Measurements from ENCODE around the gene RTN1. TPM values are rescaled to one million over a fixed set of nuclear protein-coding genes. Genes with fewer than 3 reads are reported as not detected.

RTN1 gene
- polyA plus RNA-seq, 1 donor = 45.0 TPM

DNA sequence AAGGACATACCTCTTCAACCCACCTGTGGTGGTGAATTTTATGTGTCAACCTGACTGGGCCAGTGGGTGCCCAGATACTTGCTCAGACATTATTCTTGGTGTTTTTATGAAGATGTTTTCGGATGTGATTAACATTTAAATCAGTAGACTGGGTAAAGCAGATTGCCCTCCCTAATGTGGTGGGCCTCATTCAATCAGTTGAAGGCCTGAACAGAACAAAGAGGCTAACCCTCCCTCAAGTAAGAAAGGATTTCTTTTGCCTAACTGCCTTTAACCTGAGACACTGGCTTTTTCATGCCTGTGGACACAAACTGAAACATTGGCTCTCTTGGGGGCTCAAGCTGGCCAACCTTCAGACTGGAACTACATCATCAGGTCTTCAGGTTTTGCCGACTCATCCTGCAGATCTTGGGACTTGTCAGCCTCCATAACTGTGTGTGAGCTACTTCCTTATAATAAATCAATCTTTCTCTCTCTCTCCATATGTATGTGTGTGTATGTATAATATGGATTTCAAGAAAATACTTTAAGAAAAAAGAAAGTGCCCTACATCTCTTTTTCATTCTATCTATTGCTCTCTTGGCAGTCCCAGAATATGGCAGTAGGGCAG, 39.4 kb downstream of the RTN1 start:
- no CpG with 5 or more reads among the region's 2 CpGs for WGBS (ENCODE audit: insufficient coverage, low lambda C conversion rate)
- H3K27me3 ChIP-seq (ENCODE audit: control insufficient read depth, insufficient read depth, low read length) = no peaks in the 10 kb centered on the region

DNA sequence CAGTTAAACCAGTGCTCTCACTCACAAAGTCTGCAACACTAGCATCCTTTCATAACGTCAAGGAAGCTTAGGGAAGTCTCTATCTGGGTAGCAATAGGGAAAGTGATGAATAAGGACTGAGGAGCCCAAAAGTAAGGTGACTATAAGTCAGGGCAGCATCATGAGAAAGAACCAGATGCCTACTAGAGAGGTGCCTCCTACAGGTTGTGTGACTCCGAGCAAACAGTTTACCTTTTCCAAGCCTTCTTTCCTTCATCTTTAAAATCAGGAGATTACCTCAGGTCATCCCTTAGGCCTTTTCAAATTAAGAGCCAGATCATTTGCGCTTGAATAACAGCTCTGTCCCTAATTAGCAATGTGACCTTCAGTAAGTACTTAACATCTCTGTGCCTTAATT, 40.2 kb downstream of the RTN1 start:
- no peak overlapping the region for H3K4me3 ChIP-seq (ENCODE audit: low read length)
- no peaks in the 10 kb centered on the region for H3K4me1 ChIP-seq (ENCODE audit: control insufficient read depth, insufficient read depth, low read length)
- no peak overlapping the region for H3K27ac ChIP-seq (ENCODE audit: low read length)
- WGBS (ENCODE audit: insufficient coverage, low lambda C conversion rate) = 100% methylated on average over 1 of the region's 3 CpGs
- H3K9me3 ChIP-seq (ENCODE audit: control insufficient read depth, low read depth, low read length) = no peaks in the 10 kb centered on the region
- DNase-seq = no peak
- H3K27me3 ChIP-seq (ENCODE audit: control insufficient read depth, insufficient read depth, low read length) = no peaks in the 10 kb centered on the region
- H3K36me3 ChIP-seq (ENCODE audit: control insufficient read depth, insufficient read depth, low read length) = no peaks in the 10 kb centered on the region

More for the DNA sequence above, 39.4 kb downstream of the RTN1 start:
- Histone ChIP-seq H3K4me3 (ENCODE audit: low read length) (no peak overlapping the region), H3K9me3 (ENCODE audit: control insufficient read depth, low read depth, low read length) (no peaks in the 10 kb centered on the region), H3K36me3 (ENCODE audit: control insufficient read depth, insufficient read depth, low read length) (no peaks in the 10 kb centered on the region), H3K27ac (ENCODE audit: low read length) (no peak overlapping the region), H3K4me1 (ENCODE audit: control insufficient read depth, insufficient read depth, low read length) (no peaks in the 10 kb centered on the region)
- no peak for DNase-seq

DNA sequence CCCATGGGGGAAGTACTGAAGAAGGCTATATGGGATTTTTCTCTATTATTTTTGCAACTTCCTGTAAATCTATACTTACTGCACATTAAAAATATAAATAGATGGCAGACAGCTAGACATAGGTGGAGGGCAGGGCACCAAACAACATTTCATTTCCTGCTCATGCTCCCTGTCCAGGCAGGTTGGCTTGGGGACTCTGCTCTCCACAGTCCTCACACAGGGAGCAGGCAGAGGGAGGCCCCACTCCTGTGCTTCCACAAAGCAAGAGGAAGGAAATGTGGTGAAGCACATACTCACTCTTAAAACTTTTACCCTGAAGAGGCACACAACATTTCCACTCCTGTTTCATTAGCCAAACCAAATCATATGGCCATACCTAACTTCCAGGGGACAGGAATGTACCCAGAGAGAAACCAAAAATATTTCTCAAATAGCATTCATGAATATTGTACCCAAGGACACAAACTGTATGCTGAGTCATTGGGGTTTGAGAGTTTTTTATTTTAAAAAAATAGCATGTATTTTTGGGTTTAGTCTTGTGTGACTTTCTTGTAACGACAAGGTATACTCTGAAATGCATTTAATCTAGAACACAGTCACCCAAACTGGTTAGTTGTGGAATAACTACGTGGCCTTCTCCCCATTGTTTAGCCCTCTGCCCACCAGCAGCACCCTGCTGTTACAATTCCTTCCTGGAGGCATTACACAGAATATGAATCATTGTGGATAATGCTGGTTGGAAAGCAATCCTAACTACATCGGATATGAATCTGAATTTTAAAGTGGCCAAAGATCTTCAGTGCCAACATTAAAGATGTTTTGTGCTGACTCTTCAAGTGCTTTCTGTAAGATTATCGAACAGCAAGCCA, 40.9 kb downstream of the RTN1 start:
- Histone ChIP-seq H3K9me3 (ENCODE audit: control insufficient read depth, low read depth, low read length) (no peaks in the 10 kb centered on the region), H3K27ac (ENCODE audit: low read length) (no peak overlapping the region), H3K4me1 (ENCODE audit: control insufficient read depth, insufficient read depth, low read length) (no peaks in the 10 kb centered on the region), H3K4me3 (ENCODE audit: low read length) (no peak overlapping the region), H3K27me3 (ENCODE audit: control insufficient read depth, insufficient read depth, low read length) (no peaks in the 10 kb centered on the region), H3K36me3 (ENCODE audit: control insufficient read depth, insufficient read depth, low read length) (no peaks in the 10 kb centered on the region)
- DNase-seq = no peak
- WGBS (ENCODE audit: insufficient coverage, low lambda C conversion rate) = 80% methylated on average over 1 of the region's 4 CpGs

DNA sequence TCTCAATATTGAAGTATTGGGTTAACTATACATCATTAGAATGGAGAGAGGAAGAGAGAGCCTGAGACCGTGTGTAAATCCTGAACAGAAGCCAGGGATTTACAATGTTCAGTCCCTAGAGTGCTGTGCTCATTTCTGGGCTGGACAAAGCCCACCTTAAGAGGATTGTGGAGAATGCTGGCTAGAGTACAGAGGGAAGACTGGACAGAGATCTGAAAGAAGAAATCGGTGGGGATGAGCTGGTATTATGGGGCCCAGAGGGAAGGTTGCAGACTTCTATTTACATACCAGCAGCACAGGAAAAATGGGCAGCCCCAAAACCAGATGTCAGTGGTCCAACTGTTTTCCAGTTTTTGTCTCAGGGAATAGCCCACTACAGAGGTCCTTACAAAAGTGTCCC, 42.3 kb downstream of the RTN1 start:
- H3K4me1 ChIP-seq (ENCODE audit: control insufficient read depth, insufficient read depth, low read length) = no peaks in the 10 kb centered on the region
- DNase-seq = no peak
- WGBS (ENCODE audit: insufficient coverage, low lambda C conversion rate) = no CpG with 5 or more reads among the region's 2 CpGs
- H3K27ac ChIP-seq (ENCODE audit: low read length) = no peak overlapping the region
- no peaks in the 10 kb centered on the region for H3K27me3 ChIP-seq (ENCODE audit: control insufficient read depth, insufficient read depth, low read length)
- H3K36me3 ChIP-seq (ENCODE audit: control insufficient read depth, insufficient read depth, low read length) = no peaks in the 10 kb centered on the region
- H3K4me3 ChIP-seq (ENCODE audit: low read length) = no peak overlapping the region
- no peaks in the 10 kb centered on the region for H3K9me3 ChIP-seq (ENCODE audit: control insufficient read depth, low read depth, low read length)

DNA sequence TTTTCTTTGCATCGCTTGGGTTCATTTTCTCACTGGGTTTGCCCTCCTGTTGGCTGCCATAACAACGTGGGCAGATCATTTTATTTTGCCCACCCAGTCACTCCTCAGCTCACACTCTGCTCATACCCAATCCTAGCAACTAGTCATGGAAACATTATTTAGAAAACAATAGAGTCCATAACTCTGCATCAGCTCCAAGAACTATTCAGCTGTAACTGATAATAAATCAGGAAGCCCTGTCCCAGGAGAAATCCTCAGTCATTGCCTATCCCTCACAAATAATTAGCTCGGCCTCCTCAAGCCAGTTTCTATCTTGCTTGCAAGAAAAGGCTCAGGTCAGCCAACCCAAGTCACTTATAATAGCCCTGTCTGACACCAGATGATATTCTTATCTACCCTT, 43.2 kb downstream of the RTN1 start:
- H3K27ac ChIP-seq (ENCODE audit: low read length) = no peak overlapping the region
- no peak for DNase-seq
- no peaks in the 10 kb centered on the region for H3K27me3 ChIP-seq (ENCODE audit: control insufficient read depth, insufficient read depth, low read length)
- no peaks in the 10 kb centered on the region for H3K9me3 ChIP-seq (ENCODE audit: control insufficient read depth, low read depth, low read length)
- no peak overlapping the region for H3K4me3 ChIP-seq (ENCODE audit: low read length)
- no peaks in the 10 kb centered on the region for H3K4me1 ChIP-seq (ENCODE audit: control insufficient read depth, insufficient read depth, low read length)
- no peaks in the 10 kb centered on the region for H3K36me3 ChIP-seq (ENCODE audit: control insufficient read depth, insufficient read depth, low read length)
- WGBS (ENCODE audit: insufficient coverage, low lambda C conversion rate) = 33% methylated on average over 1 of the region's 3 CpGs

DNA sequence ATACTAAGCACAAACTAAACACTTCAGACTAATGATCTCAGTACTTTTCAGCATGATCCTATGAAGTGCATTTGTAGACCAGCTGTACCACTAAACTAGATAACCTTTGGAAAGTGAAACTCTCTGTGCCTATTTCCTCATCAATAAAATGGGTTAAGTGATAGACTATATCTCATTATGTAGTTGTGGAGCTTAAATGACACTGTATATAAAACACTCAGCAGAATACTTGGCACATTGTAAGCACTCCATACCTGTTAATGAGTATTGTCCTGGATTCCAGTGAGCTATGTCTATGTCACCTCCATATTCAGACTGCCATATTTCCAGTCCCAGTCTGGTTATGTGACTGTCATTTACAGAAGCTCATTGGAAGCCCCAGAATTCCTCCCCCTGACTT, 44.4 kb downstream of the RTN1 start:
- Histone ChIP-seq H3K36me3 (ENCODE audit: control insufficient read depth, insufficient read depth, low read length) (no peaks in the 10 kb centered on the region), H3K4me3 (ENCODE audit: low read length) (no peak overlapping the region), H3K9me3 (ENCODE audit: control insufficient read depth, low read depth, low read length) (no peaks in the 10 kb centered on the region), H3K27ac (ENCODE audit: low read length) (no peak overlapping the region), H3K27me3 (ENCODE audit: control insufficient read depth, insufficient read depth, low read length) (no peaks in the 10 kb centered on the region), H3K4me1 (ENCODE audit: control insufficient read depth, insufficient read depth, low read length) (no peaks in the 10 kb centered on the region)
- no peak for DNase-seq

DNA sequence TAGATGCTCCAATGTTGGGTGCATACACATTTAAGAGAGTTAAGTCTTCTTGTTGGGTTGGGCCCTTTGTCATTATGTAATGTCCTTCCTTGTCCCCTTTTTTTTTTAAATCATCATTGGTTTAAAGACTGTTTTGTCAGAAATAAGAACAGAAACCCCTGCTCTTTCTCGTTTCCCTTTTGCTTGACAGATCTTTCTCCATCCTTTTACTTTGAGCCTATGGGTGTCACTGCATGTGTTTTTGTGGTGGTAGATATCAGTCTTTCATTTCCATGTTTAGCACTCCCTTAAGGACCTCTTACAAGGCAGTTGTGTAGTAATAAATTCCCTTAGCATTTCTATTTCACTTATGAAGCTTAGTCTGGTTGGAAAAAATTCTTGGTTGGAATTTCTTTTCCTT, 47.4 kb downstream of the RTN1 start:
- H3K27ac ChIP-seq (ENCODE audit: low read length) = no peak overlapping the region
- no peak for DNase-seq
- H3K36me3 ChIP-seq (ENCODE audit: control insufficient read depth, insufficient read depth, low read length) = no peaks in the 10 kb centered on the region
- H3K27me3 ChIP-seq (ENCODE audit: control insufficient read depth, insufficient read depth, low read length) = no peaks in the 10 kb centered on the region
- H3K9me3 ChIP-seq (ENCODE audit: control insufficient read depth, low read depth, low read length) = peaks cover 4% of the 10 kb centered on the region
- no peak overlapping the region for H3K4me3 ChIP-seq (ENCODE audit: low read length)
- no peaks in the 10 kb centered on the region for H3K4me1 ChIP-seq (ENCODE audit: control insufficient read depth, insufficient read depth, low read length)
- WGBS (ENCODE audit: insufficient coverage, low lambda C conversion rate) = 86% methylated on average over 1 of the region's 1 CpG

DNA sequence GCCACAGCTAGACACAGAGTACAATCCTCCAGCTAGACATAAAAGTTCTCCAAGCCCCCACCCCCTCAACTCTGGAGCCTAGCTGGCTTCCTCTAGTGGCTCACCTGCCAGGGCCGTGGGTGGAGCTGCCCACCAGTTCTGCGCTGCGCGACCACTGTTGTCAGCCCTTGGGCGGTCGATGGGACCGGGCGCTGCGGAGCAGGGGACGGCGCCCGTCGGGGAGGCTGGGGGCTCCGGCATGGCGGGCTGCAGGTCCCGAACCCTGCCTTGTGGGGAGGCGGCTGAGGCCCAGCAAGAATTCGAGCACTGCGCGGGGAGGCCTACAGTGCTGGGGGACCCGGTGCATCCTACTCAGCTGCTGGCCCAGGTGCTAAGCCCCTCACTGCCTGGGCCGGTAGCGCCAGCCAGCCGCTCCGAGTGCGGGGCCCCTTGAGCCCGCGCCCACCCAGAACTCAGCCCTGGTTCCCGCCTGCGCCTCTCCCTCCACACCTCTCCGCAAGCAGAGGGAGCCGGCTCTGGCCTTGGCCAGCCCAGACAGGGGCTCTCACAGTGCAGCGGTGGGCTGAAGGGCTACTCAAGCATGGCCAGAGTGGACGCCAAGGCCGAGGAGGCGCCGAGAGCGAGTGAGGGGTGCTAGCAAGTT, 51.0 kb downstream of the RTN1 start:
- Histone ChIP-seq H3K36me3 (ENCODE audit: control insufficient read depth, insufficient read depth, low read length) (no peaks in the 10 kb centered on the region), H3K4me1 (ENCODE audit: control insufficient read depth, insufficient read depth, low read length) (no peaks in the 10 kb centered on the region), H3K27me3 (ENCODE audit: control insufficient read depth, insufficient read depth, low read length) (no peaks in the 10 kb centered on the region), H3K9me3 (ENCODE audit: control insufficient read depth, low read depth, low read length) (peaks cover 4% of the 10 kb centered on the region), H3K27ac (ENCODE audit: low read length) (no peak overlapping the region), H3K4me3 (ENCODE audit: low read length) (no peak overlapping the region)
- DNase-seq = no peak
- WGBS (ENCODE audit: insufficient coverage, low lambda C conversion rate) = no CpG with 5 or more reads among the region's 38 CpGs

DNA sequence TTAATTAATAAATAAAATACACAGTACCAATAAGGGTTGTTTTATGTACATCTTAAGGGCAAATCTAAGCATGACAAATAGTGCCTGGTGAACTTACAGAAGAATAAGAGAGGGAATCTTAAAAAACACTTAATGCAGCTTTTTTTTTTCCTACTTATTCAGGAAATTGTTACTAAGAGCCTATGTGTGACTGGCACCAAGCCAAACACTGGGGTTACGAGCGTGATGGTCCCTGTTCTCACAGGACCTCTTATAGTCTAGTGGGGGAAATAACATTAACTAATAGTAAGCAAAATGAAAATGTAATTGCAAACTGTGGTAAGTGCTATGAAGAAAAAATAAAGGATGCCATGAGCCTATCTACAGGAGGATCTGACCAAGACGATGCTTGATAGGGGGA, 53.6 kb downstream of the RTN1 start:
- Histone ChIP-seq H3K9me3 (ENCODE audit: control insufficient read depth, low read depth, low read length) (peaks cover 4% of the 10 kb centered on the region), H3K36me3 (ENCODE audit: control insufficient read depth, insufficient read depth, low read length) (no peaks in the 10 kb centered on the region), H3K27ac (ENCODE audit: low read length) (no peak overlapping the region), H3K27me3 (ENCODE audit: control insufficient read depth, insufficient read depth, low read length) (peaks cover 4% of the 10 kb centered on the region), H3K4me1 (ENCODE audit: control insufficient read depth, insufficient read depth, low read length) (no peaks in the 10 kb centered on the region), H3K4me3 (ENCODE audit: low read length) (no peak overlapping the region)
- DNase-seq = no peak
- 90% methylated on average over 2 of the region's 3 CpGs for WGBS (ENCODE audit: insufficient coverage, low lambda C conversion rate)

DNA sequence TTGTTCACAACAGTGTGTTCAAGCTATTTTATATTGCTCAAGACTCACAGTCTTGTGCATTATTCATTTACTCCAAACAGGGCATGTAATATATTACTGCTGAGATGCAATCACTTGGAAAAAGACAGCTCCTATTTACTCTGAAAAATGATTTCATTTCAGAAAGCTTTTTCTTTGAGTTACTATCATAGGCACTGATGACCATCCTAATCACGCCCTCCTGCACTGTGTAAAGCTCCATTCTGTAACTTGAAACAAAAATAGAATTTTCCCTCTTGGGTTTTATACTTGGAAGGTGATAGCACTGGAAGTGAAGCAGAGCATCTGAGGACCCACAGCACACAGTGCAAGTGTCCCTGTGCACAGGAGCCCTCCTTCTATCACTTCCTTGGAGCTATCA, 55.6 kb downstream of the RTN1 start:
- H3K4me3 ChIP-seq (ENCODE audit: low read length) = no peak overlapping the region
- no peak for DNase-seq
- H3K27me3 ChIP-seq (ENCODE audit: control insufficient read depth, insufficient read depth, low read length) = peaks cover 4% of the 10 kb centered on the region
- no CpG with 5 or more reads among the region's 1 CpG for WGBS (ENCODE audit: insufficient coverage, low lambda C conversion rate)
- no peaks in the 10 kb centered on the region for H3K36me3 ChIP-seq (ENCODE audit: control insufficient read depth, insufficient read depth, low read length)
- no peak overlapping the region for H3K27ac ChIP-seq (ENCODE audit: low read length)
- H3K9me3 ChIP-seq (ENCODE audit: control insufficient read depth, low read depth, low read length) = peaks cover 4% of the 10 kb centered on the region
- no peaks in the 10 kb centered on the region for H3K4me1 ChIP-seq (ENCODE audit: control insufficient read depth, insufficient read depth, low read length)
